ACHN (cell line): Measurements from ENCODE around the gene CLBA1.
"Not testable (repeated sequence)": the region's sequence is repeated elsewhere in the genome, so short reads cannot be mapped to it uniquely, and the experiment has no call there.

ENCODE experiments used
- DNase-seq: peaks from one replicate; pipeline ENCODE4 v3.0.0-alpha.2; 2015
- in situ Hi-C: cut with HindIII; loops from 2 replicates; pipeline ENCODE4 v1.10.0; 2017; ENCODE audit warnings: low sequenced_read_pairs, low pct_ligation_motif_present, low pct_unique_long_range_greater_than_20kb

Gene CLBA1

DNA sequence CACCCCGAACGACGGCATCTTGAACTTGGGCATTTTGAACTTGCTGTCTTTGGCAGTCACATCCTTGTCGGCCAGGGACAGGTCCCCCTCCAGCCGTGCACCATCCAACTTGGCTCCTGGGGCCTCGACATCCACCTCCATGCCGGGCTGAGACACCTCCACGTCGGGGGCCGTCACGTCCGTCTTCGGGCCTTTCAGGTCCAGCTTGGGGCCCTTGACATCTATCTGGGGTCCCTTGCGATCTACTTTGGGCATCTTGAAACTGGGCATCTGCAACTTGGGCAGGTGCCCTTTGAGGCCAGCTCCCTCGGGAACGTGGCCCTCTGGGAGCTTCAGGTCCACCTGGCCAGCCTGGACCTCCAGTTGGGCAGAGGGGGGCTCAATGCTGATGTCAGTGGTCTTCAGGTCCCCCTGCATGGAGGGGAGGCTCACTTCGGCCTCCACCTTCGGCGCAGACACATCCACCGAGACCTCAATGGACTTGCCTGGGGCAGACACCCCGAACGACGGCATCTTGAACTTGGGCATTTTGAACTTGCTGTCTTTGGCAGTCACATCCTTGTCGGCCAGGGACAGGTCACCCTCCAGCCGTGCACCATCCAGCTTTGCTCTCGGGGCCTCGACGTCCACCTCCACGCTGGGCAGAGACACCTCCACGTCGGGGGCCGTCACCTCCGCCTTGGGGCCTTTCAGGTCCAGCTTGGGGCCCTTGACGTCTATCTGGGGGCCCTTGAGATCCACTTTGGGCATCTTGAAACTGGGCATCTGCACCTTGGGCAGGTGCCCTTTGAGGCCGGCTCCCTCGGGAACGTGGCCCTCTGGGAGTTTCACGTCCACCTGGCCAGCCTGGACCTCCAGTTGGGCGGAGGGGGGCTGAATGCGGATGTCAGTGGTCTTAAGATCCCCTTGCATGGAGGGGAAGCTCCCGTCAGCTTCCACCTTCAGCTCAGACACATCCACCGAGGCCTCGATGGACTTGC, 39.3 kb upstream of the CLBA1 start:
- DNase-seq, in situ Hi-C loops: not testable (repeated sequence)

DNA sequence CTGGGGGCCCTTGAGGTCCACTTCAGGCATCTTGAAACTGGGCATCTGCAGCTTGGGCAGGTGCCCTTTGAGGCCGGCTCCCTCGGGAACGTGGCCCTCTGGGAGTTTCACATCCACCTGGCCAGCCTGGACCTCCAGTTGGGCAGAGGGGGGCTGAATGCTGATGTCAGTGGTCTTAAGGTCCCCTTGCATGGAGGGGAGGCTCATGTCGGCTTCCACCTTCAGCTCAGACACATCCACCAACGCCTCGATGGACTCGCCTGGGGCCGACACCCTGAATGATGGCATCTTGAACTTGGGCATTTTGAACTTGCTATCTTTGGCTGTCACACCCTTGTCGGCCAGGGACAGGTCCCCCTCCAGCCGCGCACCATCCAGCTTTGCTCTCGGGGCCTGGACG, 38.4 kb upstream of the CLBA1 start:
- DNase-seq, in situ Hi-C loops: not testable (repeated sequence)

DNA sequence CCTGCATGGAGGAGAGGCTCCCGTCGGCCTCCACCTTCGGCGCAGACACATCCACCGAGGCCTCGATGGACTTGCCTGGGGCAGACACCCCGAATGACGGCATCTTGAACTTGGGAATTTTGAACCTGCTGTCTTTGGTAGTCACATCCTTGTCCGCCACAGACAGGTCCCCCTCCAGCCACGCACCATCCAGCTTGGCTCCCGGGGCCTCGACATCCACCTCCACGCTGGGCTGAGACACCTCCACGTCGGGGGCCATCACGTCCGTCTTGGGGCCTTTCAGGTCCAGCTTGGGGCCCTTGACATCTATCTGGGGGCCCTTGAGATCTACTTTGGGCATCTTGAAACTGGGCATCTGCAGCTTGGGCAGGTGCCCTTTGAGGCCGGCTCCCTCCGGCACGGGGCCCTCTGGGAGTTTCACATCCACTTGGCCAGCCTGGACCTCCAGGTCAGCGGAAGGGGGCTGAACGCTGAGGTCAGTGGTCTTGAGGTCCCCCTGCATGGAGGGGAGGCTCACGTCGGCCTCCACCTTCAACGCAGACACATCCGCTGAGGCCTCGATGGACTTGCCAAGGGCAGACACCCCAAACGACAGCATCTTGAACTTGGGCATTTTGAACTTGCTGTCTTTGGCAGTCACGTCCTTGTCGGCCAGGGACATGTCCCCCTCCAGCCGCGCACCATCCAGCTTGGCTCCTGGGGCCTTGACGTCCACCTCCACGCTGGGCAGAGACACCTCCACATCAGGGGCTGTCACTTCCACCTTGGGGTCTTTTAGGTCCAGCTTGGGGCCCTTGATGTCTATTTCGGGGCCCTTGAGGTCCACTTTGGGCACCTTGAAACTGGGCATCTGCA, 37.5 kb upstream of the CLBA1 start:
- in situ Hi-C loops, DNase-seq: not testable (repeated sequence)

DNA sequence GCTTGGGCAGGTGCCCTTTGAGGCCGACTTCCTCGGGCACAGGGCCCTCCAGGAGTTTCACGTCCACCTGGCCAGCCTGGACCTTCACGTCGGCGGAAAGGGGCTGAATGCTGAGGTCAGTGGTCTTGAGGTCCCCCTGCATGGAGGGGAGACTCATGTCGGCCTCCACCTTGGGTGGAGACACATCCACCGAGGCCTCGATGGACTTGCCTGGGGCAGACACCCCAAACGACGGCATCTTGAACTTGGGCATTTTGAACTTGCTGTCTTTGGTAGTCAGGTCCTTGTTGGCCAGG, 36.9 kb upstream of the CLBA1 start:
- in situ Hi-C loops = no loop called here
- DNase-seq = no peak

DNA sequence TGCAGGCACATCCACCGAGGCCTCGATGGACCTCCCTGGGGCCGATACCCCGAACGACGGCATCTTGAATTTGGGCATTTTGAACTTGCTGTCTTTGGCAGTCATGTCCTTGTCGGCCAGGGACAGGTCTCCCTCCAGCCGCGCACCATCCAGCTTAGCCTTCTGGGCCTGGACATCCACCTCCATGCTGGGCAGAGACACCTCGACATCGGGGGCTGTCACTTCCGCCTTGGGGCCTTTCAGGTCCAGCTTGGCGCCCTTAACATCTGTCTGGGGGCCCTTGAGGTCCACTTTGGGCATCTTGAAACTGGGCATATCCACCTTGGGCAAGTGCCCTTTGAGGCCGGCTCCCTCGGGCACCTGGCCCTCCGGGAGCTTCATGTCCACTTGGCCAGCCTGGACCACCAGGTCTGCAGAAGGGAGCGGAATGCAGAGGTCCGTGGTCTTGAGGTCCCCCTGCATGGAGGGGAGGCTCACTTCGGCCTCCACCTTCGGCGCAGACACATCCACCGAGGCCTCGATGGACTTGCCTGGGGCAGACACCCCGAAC, 36.1 kb upstream of the CLBA1 start:
- DNase-seq, in situ Hi-C loops: not testable (repeated sequence)

DNA sequence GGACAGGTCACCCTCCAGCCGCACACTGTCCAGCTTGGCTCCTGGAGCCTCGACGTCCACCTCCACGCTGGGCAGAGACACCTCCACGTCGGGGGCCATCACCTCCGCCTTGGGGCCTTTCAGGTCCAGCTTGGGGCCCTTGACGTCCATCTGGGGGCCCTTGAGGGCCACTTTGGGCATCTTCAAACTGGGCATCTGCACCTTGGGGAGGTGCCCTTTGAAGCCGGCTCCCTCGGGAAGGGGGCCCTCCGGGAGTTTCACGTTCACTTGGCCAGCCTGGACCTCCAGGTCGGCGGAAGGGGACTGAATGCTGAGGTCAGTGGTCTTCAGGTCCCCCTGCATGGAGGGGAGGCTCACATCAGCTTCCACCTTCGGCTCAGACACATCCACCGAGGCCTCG, 35.6 kb upstream of the CLBA1 start:
- no peak for DNase-seq
- in situ Hi-C loops = no loop called here

DNA sequence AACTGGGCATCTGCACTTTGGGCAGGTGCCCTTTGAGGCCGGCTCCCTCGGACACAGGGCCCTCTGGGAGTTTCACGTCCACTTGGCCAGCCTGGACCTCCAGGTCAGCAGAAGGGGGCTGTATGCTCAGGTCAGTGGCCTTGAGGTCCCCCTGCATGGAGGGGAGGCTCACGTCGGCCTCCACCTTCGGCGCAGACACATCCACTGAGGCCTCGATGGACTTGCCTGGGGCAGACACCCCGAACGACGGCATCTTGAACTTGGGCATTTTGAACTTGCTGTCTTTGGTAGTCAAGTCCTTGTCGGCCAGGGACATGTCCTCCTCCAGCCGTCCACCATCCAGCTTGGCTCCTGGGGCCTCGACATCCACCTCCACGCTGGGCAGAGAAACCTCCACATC, 34.9 kb upstream of the CLBA1 start:
- in situ Hi-C loops, DNase-seq: not testable (repeated sequence)

DNA sequence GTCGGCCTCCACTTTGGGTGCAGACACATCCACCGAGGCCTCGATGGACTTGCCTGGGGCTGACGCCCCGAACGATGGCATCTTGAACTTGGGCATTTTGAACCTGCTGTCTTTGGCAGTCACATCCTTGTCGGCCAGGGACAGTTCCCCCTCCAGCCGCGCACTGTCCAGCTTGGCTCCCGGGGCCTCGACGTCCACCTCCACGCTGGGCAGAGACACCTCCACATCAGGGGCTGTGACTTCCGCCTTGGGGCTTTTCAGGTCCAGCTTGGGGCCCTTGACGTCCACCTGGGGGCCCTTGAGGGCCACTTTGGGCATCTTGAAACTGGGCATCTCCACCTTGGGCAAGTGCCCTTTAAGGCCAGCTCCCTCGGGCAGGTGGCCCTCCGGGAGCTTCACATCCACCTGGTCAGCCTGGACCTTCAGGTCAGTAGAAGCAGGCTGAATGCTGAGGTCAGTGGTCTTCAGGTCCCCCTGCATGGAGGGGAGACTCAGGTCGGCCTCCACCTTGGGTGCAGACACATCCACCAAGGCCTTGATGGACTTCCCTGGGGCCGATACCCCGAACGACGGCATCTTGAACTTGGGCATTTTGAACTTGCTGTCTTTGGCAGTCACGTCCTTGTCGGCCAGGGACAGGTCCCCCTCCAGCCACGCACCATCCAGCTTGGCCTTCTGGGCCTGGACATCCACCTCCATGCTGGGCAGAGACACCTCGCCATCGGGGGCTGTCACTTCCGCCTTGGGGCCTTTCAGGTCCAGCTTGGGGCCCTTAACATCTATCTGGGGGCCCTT, 33.5 kb upstream of the CLBA1 start:
- DNase-seq, in situ Hi-C loops: not testable (repeated sequence)

DNA sequence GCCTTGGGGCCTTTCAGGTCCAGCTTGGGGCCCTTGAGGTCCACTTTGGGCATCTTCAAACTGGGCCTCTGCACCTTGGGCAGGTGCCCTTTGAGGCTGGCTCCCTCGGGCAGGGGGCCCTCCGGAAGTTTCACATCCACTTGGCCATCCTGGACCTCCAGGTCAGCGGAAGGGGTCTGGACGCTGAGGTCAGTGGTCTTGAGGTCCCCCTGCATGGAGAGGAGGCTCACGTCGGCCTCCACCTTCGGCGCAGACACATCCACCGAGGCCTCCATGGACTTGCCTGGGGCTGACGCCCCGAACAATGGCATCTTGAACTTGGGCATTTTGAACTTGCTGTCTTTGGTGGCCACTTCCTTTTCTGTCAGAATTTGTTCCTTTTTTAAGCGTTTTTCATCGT, 32.5 kb upstream of the CLBA1 start:
- in situ Hi-C loops = no loop called here
- no peak for DNase-seq

DNA sequence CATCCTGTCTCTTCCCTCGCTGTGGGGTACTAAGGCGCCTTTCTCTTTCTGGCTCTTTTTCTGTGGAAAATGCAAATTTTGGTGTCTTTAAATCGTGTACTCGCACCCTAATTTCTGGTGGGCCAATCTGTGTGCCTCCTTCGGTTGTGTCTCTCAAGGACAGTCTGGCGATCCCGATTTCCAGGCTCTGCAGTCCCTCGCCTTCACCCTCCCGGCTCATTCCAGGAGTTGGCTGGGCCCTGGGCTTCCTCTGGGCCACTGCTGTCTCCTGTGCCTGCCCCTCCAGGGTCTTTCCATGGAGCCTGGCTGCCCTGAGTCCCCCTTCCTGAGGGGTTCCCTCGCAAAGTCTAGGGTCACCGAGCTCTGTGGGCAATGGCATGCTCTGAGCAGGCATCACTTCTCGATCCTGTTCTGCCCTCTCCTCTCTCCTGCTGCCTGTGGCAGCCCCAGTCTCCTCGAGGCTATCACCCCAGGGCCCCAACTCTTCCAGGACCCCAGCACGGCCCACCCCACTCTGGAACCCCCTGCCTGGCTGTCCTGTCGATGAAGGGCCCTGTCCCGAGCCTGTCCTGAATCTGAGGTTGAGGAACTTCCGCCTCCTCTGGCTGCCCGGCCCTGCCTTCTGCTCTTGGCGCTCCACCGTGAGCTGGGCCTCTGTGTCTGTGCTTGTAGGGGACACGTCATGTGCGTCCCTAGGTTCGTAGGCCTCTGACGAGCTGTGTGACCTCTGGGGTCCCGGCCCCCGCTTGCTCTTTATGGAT, 31.5 kb upstream of the CLBA1 start:
- in situ Hi-C loops = no loop called here
- no peak for DNase-seq

DNA sequence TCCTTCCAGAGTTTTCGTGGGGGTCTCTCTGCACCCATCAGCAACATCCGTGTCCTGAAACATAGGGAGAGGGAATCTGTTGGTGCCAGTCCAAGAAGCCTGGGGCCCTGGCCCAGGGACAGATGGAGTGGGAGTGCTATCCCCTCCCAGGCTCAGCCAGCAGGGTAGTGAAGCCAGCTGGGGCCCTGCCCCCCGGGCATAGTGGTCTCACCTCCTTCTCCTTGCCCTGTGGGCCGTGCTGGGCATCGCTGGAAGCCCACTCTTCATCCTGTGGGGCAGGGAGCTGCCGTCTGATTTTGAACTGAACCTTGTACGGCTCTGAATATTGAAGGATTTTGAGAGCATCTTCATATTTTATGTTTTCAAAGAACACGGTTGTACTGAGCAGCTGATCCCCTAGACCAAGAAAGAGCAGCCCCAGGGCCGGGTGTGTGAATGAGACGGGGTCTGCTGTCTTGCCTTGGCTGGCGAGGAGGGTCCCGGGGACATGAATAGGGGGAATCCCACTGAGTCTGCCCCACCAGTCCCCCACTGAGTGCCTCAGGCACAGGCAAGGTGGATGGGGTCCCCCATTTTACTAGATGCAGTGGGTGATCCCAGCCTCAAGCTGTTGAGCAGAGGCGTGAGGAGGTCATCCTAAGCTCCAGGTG, 30.7 kb upstream of the CLBA1 start:
- in situ Hi-C loops = no loop called here
- no peak for DNase-seq

DNA sequence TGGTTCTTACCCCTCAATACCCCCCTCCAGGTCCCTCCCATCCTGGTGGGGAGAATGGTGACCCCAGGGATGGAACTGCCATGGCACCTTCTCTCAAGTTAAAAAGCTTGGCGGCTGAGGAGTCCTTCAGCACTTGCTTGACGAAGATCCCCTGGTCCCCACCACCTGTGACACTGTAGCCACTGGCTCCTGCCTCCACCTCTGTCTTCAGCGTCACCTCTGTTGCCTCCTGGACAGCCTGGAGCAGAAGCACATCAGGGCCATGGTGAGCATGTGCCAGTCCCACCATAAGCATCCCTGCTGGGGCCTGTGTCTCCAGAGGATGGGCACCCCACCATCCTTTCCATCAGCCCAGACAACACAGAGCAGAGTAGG, 30.2 kb upstream of the CLBA1 start:
- DNase-seq = no peak
- in situ Hi-C loops = no loop called here

DNA sequence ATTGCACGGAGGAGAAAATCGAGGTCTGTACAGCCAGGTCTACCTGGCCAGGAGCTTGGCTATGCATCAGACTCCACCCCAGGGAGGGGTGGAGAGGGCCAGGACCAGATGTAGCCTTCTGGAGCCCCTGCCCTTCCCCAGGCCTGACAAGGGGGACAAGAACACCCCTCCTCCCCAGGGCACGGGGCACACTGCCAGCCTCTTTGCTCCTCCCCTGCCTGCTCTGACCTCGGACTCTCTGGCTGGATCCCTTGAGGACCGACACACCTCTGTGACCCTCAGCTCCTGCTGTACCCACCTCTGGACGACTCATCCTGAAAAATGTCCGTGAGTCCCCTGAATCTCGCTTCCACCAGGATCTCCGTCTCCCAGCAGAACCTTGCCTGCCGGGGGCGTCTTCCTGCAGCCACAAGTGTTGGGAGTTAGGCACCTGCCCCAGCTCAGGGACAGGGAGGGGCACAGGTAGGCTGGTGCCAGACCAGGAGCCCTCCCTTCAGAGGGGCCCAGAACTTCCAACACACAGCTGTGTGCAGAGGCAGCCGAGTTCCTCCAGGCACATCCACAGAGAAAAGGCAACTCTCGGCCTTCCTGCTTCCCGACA, 29.2 kb upstream of the CLBA1 start:
- in situ Hi-C loops = no loop called here
- no peak for DNase-seq

DNA sequence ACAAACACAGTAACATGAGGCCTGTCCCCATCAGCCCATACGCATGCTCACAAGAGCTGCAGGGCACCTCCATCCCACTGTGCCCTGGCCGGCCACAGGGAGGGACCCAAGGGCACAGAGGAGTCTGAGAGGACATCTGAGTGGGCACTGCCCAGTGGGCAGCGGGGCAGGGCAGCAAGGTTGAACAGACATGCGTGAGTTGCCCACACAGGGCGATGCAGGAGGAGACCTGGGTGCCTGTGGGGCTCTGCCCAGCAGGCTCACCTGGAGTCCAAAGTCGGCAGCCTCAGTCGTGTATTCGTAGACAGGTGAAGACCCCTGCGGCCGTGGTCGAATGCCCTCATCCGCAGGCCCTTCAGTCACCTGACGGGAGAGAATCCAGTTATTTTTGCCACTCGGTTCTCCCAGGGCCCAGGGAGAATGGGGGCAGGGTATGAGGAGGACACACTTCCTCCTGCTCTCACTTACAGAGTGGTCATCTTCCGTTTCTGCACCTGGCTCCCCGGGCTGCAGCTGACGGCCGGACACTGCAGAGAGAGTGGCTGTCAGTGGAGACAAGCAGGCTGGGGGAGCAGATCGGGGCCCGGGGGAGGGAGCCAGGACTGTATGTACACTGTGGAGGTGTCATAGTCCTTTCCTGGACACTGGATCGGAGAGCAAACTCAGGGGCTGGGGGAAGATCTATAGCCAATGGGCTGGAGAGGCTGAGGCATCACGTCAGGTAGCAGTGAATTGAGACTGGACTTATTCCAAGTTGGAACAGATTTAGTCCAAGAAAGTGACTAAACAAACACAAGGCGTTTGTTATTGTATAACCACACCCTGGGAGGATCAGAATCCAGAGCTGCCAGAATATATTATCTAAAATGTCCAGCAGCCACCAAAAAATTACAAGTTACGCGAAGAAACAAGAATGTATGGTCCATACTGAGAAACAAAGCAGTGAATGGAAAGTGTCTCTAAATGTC, 28.2 kb upstream of the CLBA1 start:
- DNase-seq = no peak
- in situ Hi-C loops = no loop called here

DNA sequence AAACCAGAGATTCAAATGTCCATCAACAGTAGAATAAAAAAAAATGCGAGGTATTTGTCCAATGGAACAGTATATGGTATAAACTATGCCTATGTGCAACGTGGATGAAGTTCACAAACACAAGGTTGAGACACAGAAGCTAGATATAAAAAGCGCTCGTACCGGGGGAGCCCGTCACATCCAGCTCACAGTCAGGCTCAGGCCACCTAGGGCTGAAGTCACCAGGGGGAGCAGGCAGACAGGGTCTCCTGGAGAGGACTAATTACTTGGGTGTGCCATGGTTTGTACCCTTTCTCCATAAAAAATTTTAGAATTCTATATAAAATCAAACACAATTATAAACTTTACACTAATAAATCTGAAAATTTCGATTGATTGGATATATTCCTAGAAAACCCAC, 21.0 kb upstream of the CLBA1 start:
- in situ Hi-C loops = no loop called here
- no peak for DNase-seq

DNA sequence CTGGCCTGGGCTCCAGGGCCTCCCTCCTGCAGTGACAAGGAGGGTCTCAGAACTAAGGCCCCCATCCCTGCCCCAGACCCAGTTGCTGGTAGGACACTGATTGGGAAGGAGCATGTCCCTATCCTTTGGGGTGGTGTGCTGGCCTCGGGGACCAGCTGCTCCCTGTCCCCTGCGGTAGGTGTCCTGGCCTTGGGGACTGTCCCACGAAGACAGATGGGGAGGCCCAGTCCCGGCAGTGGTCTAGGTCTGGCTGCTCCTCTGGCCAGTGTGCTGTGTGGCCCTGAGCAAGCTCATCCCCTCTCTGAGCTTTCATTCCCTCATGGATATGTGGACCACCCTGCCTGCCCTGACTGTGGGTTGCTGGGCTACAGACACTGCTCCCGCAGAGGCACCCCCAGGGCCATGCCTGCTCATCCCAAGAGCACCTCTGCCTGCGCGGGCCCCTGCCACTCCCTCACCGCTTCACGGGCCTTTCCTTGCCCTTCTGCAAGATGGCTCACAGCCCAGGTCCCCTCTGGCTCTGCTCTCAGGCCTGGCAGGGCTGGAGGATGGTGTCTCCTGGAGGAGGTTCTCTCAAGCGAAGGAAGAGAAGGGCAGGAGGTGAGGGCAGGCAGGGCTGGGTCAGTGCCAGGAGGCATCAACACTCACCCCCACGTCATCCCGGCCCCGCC, 19.9 kb upstream of the CLBA1 start:
- DNase-seq = no peak
- in situ Hi-C loops = no loop called here
